RCC 7860 (cell line): ENCODE measurements around the gene RCAN2.
A peak's percentile ranks its signal among the peaks of the same experiment; 100 is the strongest.

Experiments
- DNase-seq: peaks from one replicate; pipeline ENCODE4 v3.0.0-alpha.2; 2015; ENCODE audit warnings: low spot score
- FAIRE-seq: peaks from 2 replicates; lab custom pipeline; 2012; peaks lifted over from hg19 to GRCh38; lab: Jason Lieb, UNC

RCAN2 gene

GRCh38 chr6:46186583-46186982 is 304.7 kb downstream of the RCAN2 start:
- DNase-seq (no peak), FAIRE-seq (no peak)

- FAIRE-seq = no peak
- peak; percentile 27 for DNase-seq
These were observed 307.1 kb downstream of the RCAN2 start for GRCh38 chr6:46184114-46184513.

- no peak for FAIRE-seq
- no peak for DNase-seq
These were observed 315.3 kb downstream of the RCAN2 start for GRCh38 chr6:46175976-46176375.

DNA sequence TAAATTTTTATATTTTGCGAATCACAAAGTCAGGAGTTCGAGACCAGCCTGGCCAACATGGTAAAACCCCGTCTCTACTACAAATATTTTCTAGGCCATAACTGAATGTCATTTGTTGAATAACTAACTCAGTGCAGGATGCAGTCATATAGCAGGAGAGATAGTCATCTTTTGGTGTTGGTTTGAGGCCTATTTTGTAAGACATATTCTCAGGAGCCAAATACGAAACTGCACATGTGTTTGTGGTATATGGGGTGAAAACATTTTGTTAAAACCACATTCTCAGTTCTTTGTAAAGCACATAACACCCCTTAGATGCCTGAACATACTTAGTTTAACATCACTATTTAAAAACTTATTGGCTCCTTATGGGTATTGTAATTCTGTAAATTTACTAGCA is 315.8 kb downstream of the RCAN2 start:
- FAIRE-seq (no peak), DNase-seq (no peak)

DNA sequence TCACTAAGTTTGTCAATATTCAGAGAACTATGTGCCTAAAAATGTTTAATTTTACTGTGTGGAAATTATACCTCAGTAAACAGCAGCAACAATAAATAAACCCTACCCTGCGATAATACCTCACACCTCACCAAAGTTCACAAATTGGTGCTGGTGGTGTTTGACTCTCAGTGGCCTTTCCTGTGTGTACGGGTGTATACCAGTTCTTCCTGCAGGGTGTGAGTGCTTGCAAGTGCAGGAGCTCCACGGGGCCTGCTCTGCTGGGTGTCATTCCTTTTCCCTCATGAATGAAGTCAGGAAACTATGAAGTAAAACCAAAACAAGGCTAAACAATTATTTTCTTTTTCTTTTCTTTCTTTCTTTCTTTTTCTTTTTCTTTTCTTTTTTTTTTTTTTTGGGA is 316.3 kb downstream of the RCAN2 start:
- FAIRE-seq (no peak), DNase-seq (no peak)

DNA sequence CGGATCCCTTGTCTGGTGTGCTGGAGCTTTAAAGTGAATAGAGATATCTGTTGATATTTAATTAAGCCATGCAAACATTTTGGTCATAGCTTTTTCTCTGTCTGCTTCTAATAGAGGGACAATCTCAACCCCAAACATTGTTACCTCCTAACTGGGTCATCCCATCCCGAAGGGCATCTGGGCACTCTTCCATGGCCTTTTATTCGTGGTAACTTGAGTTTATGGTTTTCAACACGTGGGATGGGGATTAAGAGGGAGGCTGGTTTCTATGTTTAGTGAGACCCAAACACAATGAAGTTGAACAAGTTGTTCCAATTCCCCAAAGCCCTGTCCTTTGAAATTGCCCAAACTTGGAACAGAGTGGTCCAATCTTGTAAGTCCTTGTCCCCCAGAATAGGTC is 319.1 kb downstream of the RCAN2 start:
- FAIRE-seq (no peak), DNase-seq (no peak)
